Measurements from ENCODE around the gene KRTAP5-11. TPM values are rescaled to one million over a fixed set of nuclear protein-coding genes. Genes with fewer than 3 reads are reported as not detected.

The KRTAP5-11 gene
- total RNA-seq, 1 donor from 2014 or later: not detected

- no peak for DNase-seq (ENCODE audit: low spot score in 2 of 2, unreplicated experiment in 2 of 2)
- Mint-ChIP-seq H3K36me3 (no peaks in the 10 kb centered on the region), H3K27me3 (ENCODE audit: low read depth) (peaks cover 31% of the 10 kb centered on the region), H3K4me1 (peaks cover 29% of the 10 kb centered on the region), H3K4me3 (no peak within 1 kb of the TSS), H3K9me3 (peaks cover 17% of the 10 kb centered on the region), H3K27ac (no peak within 1 kb of the TSS)
- TF ChIP-seq CTCF (IDR thresholded peaks at IDR 0.05; ENCODE audit: unreplicated experiment): no peak
These were observed 17.4 kb downstream of the KRTAP5-11 start, which contains the start of gene KRTAP5-10 for GRCh38 chr11:71565263-71565662. TSS of gene KRTAP5-10 (plus strand) at chr11:71565563. CDS start at chr11:71565588, 25 bp downstream.

- TF ChIP-seq CTCF (IDR thresholded peaks at IDR 0.05; ENCODE audit: unreplicated experiment): no peak
- H3K9me3 Mint-ChIP-seq: peaks cover 21% of the 10 kb centered on the region
- DNase-seq (ENCODE audit: low spot score in 2 of 2, unreplicated experiment in 2 of 2): no peak
- no peak overlapping the region for H3K4me3 Mint-ChIP-seq
- no peak overlapping the region for H3K27ac Mint-ChIP-seq
- H3K27me3 Mint-ChIP-seq (ENCODE audit: low read depth): peaks cover 31% of the 10 kb centered on the region
- H3K36me3 Mint-ChIP-seq: no peaks in the 10 kb centered on the region
- peaks cover 29% of the 10 kb centered on the region for H3K4me1 Mint-ChIP-seq
These were observed 18.2 kb downstream of the KRTAP5-11 start for GRCh38 chr11:71564430-71564829.

- TF ChIP-seq CTCF (IDR thresholded peaks at IDR 0.05; ENCODE audit: unreplicated experiment): no peak
- no peaks in the 10 kb centered on the region for H3K36me3 Mint-ChIP-seq
- no peak for DNase-seq (ENCODE audit: low spot score in 2 of 2, unreplicated experiment in 2 of 2)
- peaks cover 27% of the 10 kb centered on the region for H3K4me1 Mint-ChIP-seq
- peaks cover 31% of the 10 kb centered on the region for H3K27me3 Mint-ChIP-seq (ENCODE audit: low read depth)
- peaks cover 21% of the 10 kb centered on the region for H3K9me3 Mint-ChIP-seq
- H3K27ac Mint-ChIP-seq: no peak overlapping the region
- H3K4me3 Mint-ChIP-seq: no peak overlapping the region
These were observed 19.3 kb downstream of the KRTAP5-11 start for GRCh38 chr11:71563406-71563805.

- H3K4me1 Mint-ChIP-seq: peaks cover 20% of the 10 kb centered on the region
- no peak overlapping the region for H3K4me3 Mint-ChIP-seq
- H3K27ac Mint-ChIP-seq: no peak overlapping the region
- H3K36me3 Mint-ChIP-seq: no peaks in the 10 kb centered on the region
- no peak for TF ChIP-seq CTCF (IDR thresholded peaks at IDR 0.05; ENCODE audit: unreplicated experiment)
- DNase-seq (ENCODE audit: low spot score in 2 of 2, unreplicated experiment in 2 of 2): no peak
- H3K27me3 Mint-ChIP-seq (ENCODE audit: low read depth): peaks cover 31% of the 10 kb centered on the region
- peaks cover 27% of the 10 kb centered on the region for H3K9me3 Mint-ChIP-seq
These were observed 20.6 kb downstream of the KRTAP5-11 start for GRCh38 chr11:71562120-71562519.

- H3K27ac Mint-ChIP-seq: no peak overlapping the region
- H3K36me3 Mint-ChIP-seq: no peaks in the 10 kb centered on the region
- no peaks in the 10 kb centered on the region for H3K4me1 Mint-ChIP-seq
- DNase-seq (ENCODE audit: low spot score in 2 of 2, unreplicated experiment in 2 of 2): no peak
- peaks cover 27% of the 10 kb centered on the region for H3K9me3 Mint-ChIP-seq
- peaks cover 22% of the 10 kb centered on the region for H3K27me3 Mint-ChIP-seq (ENCODE audit: low read depth)
- H3K4me3 Mint-ChIP-seq: no peak overlapping the region
- no peak for TF ChIP-seq CTCF (IDR thresholded peaks at IDR 0.05; ENCODE audit: unreplicated experiment)
These were observed 23.7 kb downstream of the KRTAP5-11 start for GRCh38 chr11:71558996-71559395.

- Mint-ChIP-seq H3K9me3 (peaks cover 24% of the 10 kb centered on the region), H3K36me3 (no peaks in the 10 kb centered on the region), H3K4me1 (no peaks in the 10 kb centered on the region), H3K4me3 (no peak overlapping the region), H3K27ac (no peak overlapping the region), H3K27me3 (ENCODE audit: low read depth) (peaks cover 8% of the 10 kb centered on the region)
- no peak for TF ChIP-seq CTCF (IDR thresholded peaks at IDR 0.05; ENCODE audit: unreplicated experiment)
- no peak for DNase-seq (ENCODE audit: low spot score in 2 of 2, unreplicated experiment in 2 of 2)
These were observed 25.4 kb downstream of the KRTAP5-11 start for GRCh38 chr11:71557257-71557656.
